Mesenchymal stem cell (in vitro differentiated cells and primary cell): ENCODE measurements around the gene FOXE1.

Experiments
- DNase-seq: peaks from one replicate; pipeline ENCODE4 v3.0.0-alpha.2; 2013
- H2AFZ ChIP-seq: one replicate; pipeline ENCODE4 v1.6.1; 2013; ENCODE audit warnings: low read depth, mild to moderate bottlenecking, control low read depth, inconsistent platforms, low read length, moderate library complexity
- H2AK5ac ChIP-seq: 2 replicates; pipeline ENCODE4 v1.6.1; 2013; ENCODE audit warnings: low read length, moderate library complexity, mild to moderate bottlenecking, inconsistent platforms; ENCODE audit not compliant: severe bottlenecking
- H2BK120ac ChIP-seq: one replicate; pipeline ENCODE4 v1.6.1; 2013; ENCODE audit warnings: low read depth, mild to moderate bottlenecking, inconsistent platforms, low read length, moderate library complexity
- H2BK12ac ChIP-seq, 2 experiments: one replicate each; pipeline ENCODE4 v1.6.1; 2013; ENCODE audit warnings: inconsistent platforms in 2 of 2, low read length in 2 of 2, mild to moderate bottlenecking in 2 of 2, moderate library complexity in 2 of 2, control low read depth in 1 of 2
- H2BK15ac ChIP-seq: one replicate; pipeline ENCODE4 v1.6.1; 2013; ENCODE audit warnings: mild to moderate bottlenecking, low read depth, inconsistent platforms; ENCODE audit not compliant: poor library complexity, severe bottlenecking
- H2BK5ac ChIP-seq: 2 replicates; pipeline ENCODE4 v1.6.1; 2013; ENCODE audit warnings: low read depth, mild to moderate bottlenecking, low read length, control low read depth, inconsistent platforms; ENCODE audit not compliant: poor library complexity, severe bottlenecking
- H3K14ac ChIP-seq, 2 experiments: one replicate each; pipeline ENCODE4 v1.6.1; 2013; ENCODE audit warnings: inconsistent platforms in 2 of 2, low read length in 2 of 2, control low read depth in 1 of 2, mild to moderate bottlenecking in 1 of 2, moderate library complexity in 1 of 2
- H3K18ac ChIP-seq, 2 experiments: one replicate each; pipeline ENCODE4 v1.6.1; 2013; ENCODE audit warnings: inconsistent platforms in 2 of 2, low read length in 2 of 2, control low read depth in 1 of 2, low read depth in 1 of 2, mild to moderate bottlenecking in 1 of 2
- H3K23ac ChIP-seq, 2 experiments: one replicate each; pipeline ENCODE4 v1.6.1; 2013; ENCODE audit warnings: inconsistent platforms in 2 of 2, low read length in 2 of 2, mild to moderate bottlenecking in 2 of 2, moderate library complexity in 2 of 2, control low read depth in 1 of 2
- H3K27ac ChIP-seq: 2 replicates; pipeline ENCODE4 v1.5.1; 2013; ENCODE audit warnings: mild to moderate bottlenecking, moderate library complexity, low read length, control low read depth, inconsistent platforms; ENCODE audit not compliant: poor library complexity, severe bottlenecking
- H3K27me3 ChIP-seq, 2 experiments: 2 replicates each; pipeline versions ENCODE4 v1.6.1 to v1.7.0; 2013; ENCODE audit warnings: low read length in 2 of 2, mild to moderate bottlenecking in 2 of 2, moderate library complexity in 2 of 2, control low read depth in 1 of 2, inconsistent platforms in 1 of 2; ENCODE audit not compliant: control insufficient read depth in 1 of 2, insufficient read depth in 1 of 2
- H3K36me3 ChIP-seq, 2 experiments: 2 replicates each; pipeline versions ENCODE4 v1.6.1 to v1.7.0; 2013; ENCODE audit warnings: low read length in 2 of 2, control low read depth in 1 of 2, inconsistent platforms in 1 of 2, low read depth in 1 of 2, mild to moderate bottlenecking in 1 of 2; ENCODE audit not compliant: insufficient read depth in 2 of 2, control insufficient read depth in 1 of 2
- H3K4ac ChIP-seq, 2 experiments: one replicate each; pipeline ENCODE4 v1.6.1; 2013; ENCODE audit warnings: inconsistent platforms in 2 of 2, low read length in 2 of 2, mild to moderate bottlenecking in 2 of 2, moderate library complexity in 2 of 2, control low read depth in 1 of 2, low read depth in 1 of 2
- H3K4me1 ChIP-seq: 2 replicates; pipeline ENCODE4 v1.6.1; 2013; ENCODE audit warnings: low read depth, low read length, control low read depth; ENCODE audit not compliant: control insufficient read depth, insufficient read depth
- H3K4me2 ChIP-seq: 2 replicates; pipeline ENCODE4 v1.6.1; 2013; ENCODE audit warnings: low read length, mild to moderate bottlenecking, inconsistent platforms; ENCODE audit not compliant: poor library complexity, severe bottlenecking
- H3K4me3 ChIP-seq, 2 experiments: 2 replicates each; pipeline versions ENCODE4 v1.5.1 to v1.7.0; 2013; ENCODE audit warnings: low read length in 2 of 2, mild to moderate bottlenecking in 2 of 2, control low read depth in 1 of 2, low read depth in 1 of 2; ENCODE audit not compliant: insufficient read depth in 1 of 2
- H3K79me1 ChIP-seq: replicated peaks from 2 replicates; pipeline ENCODE4 v1.6.1; 2013; ENCODE audit warnings: mild to moderate bottlenecking, control low read depth, low read length, inconsistent platforms; ENCODE audit not compliant: poor library complexity, severe bottlenecking
- H3K9ac ChIP-seq: 2 replicates; pipeline ENCODE4 v1.7.0; 2013; ENCODE audit warnings: mild to moderate bottlenecking, low read length, moderate library complexity
- H3K9me3 ChIP-seq: 2 replicates; pipeline ENCODE4 v1.7.0; 2013; ENCODE audit warnings: mild to moderate bottlenecking, low read length; ENCODE audit not compliant: control insufficient read depth
- H4K8ac ChIP-seq: one replicate; pipeline ENCODE4 v1.6.1; 2013; ENCODE audit warnings: inconsistent platforms, mild to moderate bottlenecking, low read length, moderate library complexity
- H4K91ac ChIP-seq: one replicate; pipeline ENCODE4 v1.6.1; 2013; ENCODE audit warnings: mild to moderate bottlenecking, low read length, inconsistent platforms
- WGBS: methylation state at CpG from one replicate; pipeline ENCODE4 v1.1.7; 2013; ENCODE audit warnings: mixed read lengths; 5-methylcytosine and 5-hydroxymethylcytosine counted together

The FOXE1 gene

GRCh38 chr9:97873882-97874281, 20.9 kb downstream of the FOXE1 start:
- Histone ChIP-seq H4K91ac (no peak overlapping the region), H3K79me1 (no peaks in the 10 kb centered on the region), H3K4ac (no peak overlapping the region), H2BK12ac (no peak overlapping the region), H3K9ac (no peak overlapping the region), H3K36me3 (no peaks in the 10 kb centered on the region), H3K9me3 (no peaks in the 10 kb centered on the region), H3K4me2 (no peak overlapping the region), H3K18ac (no peak overlapping the region), H3K23ac (no peak overlapping the region), H4K8ac (no peak overlapping the region), H2AK5ac (peak overlapping the region; percentile 41), H3K4me3 (no peak overlapping the region), H3K4me1 (peaks cover 18% of the 10 kb centered on the region), H3K14ac (no peak overlapping the region), H2BK15ac (no peak overlapping the region), H3K27ac (no peak overlapping the region), H2BK120ac (no peak overlapping the region), H2AFZ (no peak overlapping the region), H2BK5ac (no peak overlapping the region), H3K27me3 (no peaks in the 10 kb centered on the region)
- 83% methylated on average over 6 of the region's 6 CpGs for WGBS
- DNase-seq, result no peak

GRCh38 chr9:97874624-97875023, 21.6 kb downstream of the FOXE1 start:
- Histone ChIP-seq H3K27me3 (no peaks in the 10 kb centered on the region), H4K91ac (no peak overlapping the region), H3K9me3 (no peaks in the 10 kb centered on the region), H4K8ac (no peak overlapping the region), H2BK12ac (no peak overlapping the region), H2AFZ (no peak overlapping the region), H3K4me3 (no peak overlapping the region), H2BK120ac (no peak overlapping the region), H3K4ac (no peak overlapping the region), H3K14ac (no peak overlapping the region), H3K18ac (no peak overlapping the region), H2BK15ac (no peak overlapping the region), H3K27ac (no peak overlapping the region), H3K9ac (no peak overlapping the region), H3K36me3 (no peaks in the 10 kb centered on the region), H2BK5ac (no peak overlapping the region), H3K79me1 (no peaks in the 10 kb centered on the region), H2AK5ac (peak overlapping the region; percentile 97), H3K23ac (no peak overlapping the region), H3K4me1 (peaks cover 18% of the 10 kb centered on the region), H3K4me2 (no peak overlapping the region)
- 87% methylated on average over 6 of the region's 6 CpGs for WGBS
- no peak for DNase-seq

GRCh38 chr9:97875111-97875510, 22.1 kb downstream of the FOXE1 start:
- Histone ChIP-seq H3K4me1 (peaks cover 18% of the 10 kb centered on the region), H4K8ac (no peak overlapping the region), H3K4ac (no peak overlapping the region), H3K18ac (peak overlapping the region in 1 of 2 experiments; percentile 62), H4K91ac (no peak overlapping the region), H3K14ac (peak overlapping the region in 1 of 2 experiments; percentile 80), H2AFZ (no peak overlapping the region), H2BK120ac (no peak overlapping the region), H3K9ac (no peak overlapping the region), H3K4me3 (no peak overlapping the region), H3K79me1 (no peaks in the 10 kb centered on the region), H3K27me3 (no peaks in the 10 kb centered on the region), H3K36me3 (no peaks in the 10 kb centered on the region), H2BK5ac (no peak overlapping the region), H3K23ac (no peak overlapping the region), H3K9me3 (no peaks in the 10 kb centered on the region), H2BK15ac (no peak overlapping the region), H2AK5ac (peak overlapping the region; percentile 97), H2BK12ac (peak overlapping the region in 1 of 2 experiments; percentile 68), H3K4me2 (no peak overlapping the region), H3K27ac (no peak overlapping the region)
- DNase-seq, result no peak
- WGBS, result 73% methylated on average over 5 of the region's 5 CpGs

GRCh38 chr9:97876061-97876460, 23.0 kb downstream of the FOXE1 start:
- H3K4me1 ChIP-seq, result peaks cover 18% of the 10 kb centered on the region
- H2BK5ac ChIP-seq, result no peak overlapping the region
- 94% methylated on average over 3 of the region's 3 CpGs for WGBS

More at GRCh38 chr9:97876061-97876460, 23.0 kb downstream of the FOXE1 start:
- H3K4me2 ChIP-seq, result no peak overlapping the region
- no peak overlapping the region for H2BK120ac ChIP-seq
- H2AK5ac ChIP-seq, result peak overlapping the region; percentile 75
- no peak overlapping the region for H3K4me3 ChIP-seq
- H2BK12ac ChIP-seq, result no peak overlapping the region
- no peak overlapping the region for H4K91ac ChIP-seq
- no peak overlapping the region for H2BK15ac ChIP-seq
- no peaks in the 10 kb centered on the region for H3K36me3 ChIP-seq
- H3K18ac ChIP-seq, result no peak overlapping the region
- no peak overlapping the region for H3K14ac ChIP-seq
- H3K4ac ChIP-seq, result no peak overlapping the region
- H3K9me3 ChIP-seq, result no peaks in the 10 kb centered on the region
- H3K27me3 ChIP-seq, result no peaks in the 10 kb centered on the region
- H4K8ac ChIP-seq, result no peak overlapping the region
- H3K79me1 ChIP-seq, result no peaks in the 10 kb centered on the region
- peak overlapping the region; percentile 41 for H3K9ac ChIP-seq
- H3K23ac ChIP-seq, result no peak overlapping the region
- H3K27ac ChIP-seq, result peak overlapping the region; percentile 100
- no peak for DNase-seq
- no peak overlapping the region for H2AFZ ChIP-seq
